ENCODE data around the gene DMRT3.

DMRT3 gene

DNA sequence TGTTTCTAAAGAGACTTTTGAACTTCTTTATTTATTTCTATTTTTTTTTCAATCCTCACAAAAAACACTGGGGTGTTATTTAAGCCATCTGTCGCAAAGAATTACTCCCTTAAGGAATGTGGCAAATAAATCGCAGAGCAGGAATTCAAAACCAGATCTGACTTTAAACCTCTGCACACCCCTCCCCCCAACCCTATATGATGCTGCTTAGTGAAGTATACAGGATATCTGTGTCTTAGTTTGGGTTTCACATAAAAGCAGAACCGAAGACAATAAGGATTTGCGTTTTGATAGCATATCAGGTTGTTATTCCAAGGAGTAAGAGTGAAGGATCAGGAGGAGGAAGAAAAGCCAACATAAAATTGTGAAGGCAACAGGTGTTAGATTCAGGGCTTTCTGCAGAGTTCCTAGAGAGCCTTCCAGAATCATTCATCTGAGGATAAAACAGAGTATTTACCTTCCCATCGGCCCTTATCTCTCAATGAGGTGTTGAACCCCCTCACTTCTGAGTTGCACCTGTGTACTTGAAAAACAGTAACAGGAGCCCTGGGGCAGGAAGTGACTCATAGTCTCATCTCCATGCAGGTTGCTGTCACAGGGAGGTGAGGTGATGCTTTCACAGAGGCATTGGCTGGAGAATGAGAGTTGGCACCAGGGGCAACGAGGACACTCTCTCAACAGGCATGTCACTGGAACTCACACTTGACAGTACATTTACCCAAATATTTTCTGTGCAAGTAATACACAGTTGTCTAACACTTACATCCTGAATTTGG, 33.5 kb upstream of the DMRT3 start:
- no peak overlapping the region for H3K27ac ChIP-seq
- TF ChIP-seq ZFX (IDR thresholded peaks at IDR 0.05): no peak
- TF ChIP-seq, protein P1, sequence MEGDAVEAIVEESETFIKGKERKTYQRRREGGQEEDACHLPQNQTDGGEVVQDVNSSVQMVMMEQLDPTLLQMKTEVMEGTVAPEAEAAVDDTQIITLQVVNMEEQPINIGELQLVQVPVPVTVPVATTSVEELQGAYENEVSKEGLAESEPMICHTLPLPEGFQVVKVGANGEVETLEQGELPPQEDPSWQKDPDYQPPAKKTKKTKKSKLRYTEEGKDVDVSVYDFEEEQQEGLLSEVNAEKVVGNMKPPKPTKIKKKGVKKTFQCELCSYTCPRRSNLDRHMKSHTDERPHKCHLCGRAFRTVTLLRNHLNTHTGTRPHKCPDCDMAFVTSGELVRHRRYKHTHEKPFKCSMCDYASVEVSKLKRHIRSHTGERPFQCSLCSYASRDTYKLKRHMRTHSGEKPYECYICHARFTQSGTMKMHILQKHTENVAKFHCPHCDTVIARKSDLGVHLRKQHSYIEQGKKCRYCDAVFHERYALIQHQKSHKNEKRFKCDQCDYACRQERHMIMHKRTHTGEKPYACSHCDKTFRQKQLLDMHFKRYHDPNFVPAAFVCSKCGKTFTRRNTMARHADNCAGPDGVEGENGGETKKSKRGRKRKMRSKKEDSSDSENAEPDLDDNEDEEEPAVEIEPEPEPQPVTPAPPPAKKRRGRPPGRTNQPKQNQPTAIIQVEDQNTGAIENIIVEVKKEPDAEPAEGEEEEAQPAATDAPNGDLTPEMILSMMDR (conservative IDR thresholded peaks at IDR 0.05): no peak

DNA sequence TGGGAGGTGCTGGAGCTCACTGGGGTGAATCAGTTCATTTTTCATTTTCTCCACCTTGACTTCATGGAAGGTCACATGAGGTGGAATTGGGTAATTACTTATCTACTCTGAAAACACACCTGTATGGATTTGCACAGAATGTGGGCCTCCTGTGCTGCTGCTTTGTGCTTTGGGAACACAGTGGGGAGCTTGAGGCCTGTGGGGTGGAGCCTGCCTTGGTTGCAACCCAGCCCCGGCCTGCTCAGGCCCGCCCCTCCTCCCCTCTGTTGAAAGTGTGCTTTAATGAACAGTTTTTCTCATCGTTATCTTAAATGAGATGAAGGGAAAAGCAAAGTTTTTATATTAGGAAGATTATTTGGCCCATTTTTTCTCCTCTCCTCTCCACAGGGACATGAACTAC, 28.5 kb upstream of the DMRT3 start:
- no peak overlapping the region for H3K27ac ChIP-seq
- TF ChIP-seq ZFX (IDR thresholded peaks at IDR 0.05): no peak

DNA sequence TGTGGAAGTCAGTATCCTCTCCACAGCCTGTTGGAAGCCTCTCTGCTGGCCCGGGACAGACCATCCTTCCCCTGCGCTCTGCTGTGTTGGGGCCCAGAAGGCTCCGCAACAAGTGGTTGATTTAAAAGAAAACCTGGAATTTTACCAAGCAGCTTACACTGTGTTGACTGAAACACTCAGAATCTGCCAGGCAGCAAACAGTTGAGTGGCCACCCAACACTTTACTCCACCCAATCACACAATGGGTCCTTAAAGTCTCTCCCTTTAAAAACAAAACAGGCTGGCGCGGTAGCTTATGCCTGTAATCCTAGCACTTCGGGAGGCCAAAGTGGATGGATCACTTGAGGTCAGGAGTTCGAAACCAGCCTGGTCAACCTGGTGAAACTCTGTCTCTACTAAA, 28.0 kb upstream of the DMRT3 start:
- H3K27ac ChIP-seq: no peak overlapping the region
- TF ChIP-seq ZFX (IDR thresholded peaks at IDR 0.05): no peak
- TF ChIP-seq, protein P1 (conservative IDR thresholded peaks at IDR 0.05): no peak

DNA sequence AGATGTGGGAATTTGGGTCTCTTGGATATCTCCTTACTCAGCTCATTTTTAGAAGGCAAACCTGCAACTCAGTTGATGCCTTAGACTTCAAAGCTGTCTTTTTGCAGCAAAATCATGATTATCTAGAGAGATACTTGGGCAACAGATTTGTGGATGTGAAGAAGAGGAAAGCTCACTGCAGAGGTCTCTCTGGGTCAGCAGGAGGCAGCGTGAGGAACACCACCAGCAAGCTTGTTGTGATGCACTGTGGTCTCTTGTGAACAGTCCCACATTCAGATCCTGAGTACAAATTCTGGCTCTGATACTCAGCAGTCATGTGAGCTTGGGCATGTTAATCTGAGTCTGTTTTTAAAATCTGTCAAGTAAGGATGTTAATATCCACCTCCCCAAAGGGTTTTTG, 26.3 kb upstream of the DMRT3 start:
- TF ChIP-seq ZFX (IDR thresholded peaks at IDR 0.05): no peak
- TF ChIP-seq, protein P1 (conservative IDR thresholded peaks at IDR 0.05): no peak
- no peak overlapping the region for H3K27ac ChIP-seq

DNA sequence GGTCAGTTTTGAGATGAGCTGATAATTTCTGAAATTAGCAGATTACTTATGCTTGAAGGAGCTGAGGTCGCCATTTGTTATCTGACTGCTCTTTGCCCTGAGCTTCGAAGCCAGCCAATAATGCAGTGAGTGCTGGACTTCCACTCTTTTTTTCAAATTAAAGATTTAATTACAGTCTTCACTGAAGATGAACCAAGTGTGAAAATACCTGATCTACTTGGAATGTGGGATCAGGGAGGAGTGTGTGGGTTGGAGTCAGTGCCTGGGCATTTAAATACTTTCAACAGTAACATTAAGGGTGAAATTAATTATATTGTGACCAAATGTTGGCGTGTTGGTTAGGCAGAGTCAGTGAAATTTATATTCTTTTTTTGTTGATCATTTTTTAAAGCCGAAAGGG, 23.9 kb upstream of the DMRT3 start:
- H3K27ac ChIP-seq: no peak overlapping the region
- no peak for TF ChIP-seq ZFX (IDR thresholded peaks at IDR 0.05)
- TF ChIP-seq, protein P1 (conservative IDR thresholded peaks at IDR 0.05): no peak

DNA sequence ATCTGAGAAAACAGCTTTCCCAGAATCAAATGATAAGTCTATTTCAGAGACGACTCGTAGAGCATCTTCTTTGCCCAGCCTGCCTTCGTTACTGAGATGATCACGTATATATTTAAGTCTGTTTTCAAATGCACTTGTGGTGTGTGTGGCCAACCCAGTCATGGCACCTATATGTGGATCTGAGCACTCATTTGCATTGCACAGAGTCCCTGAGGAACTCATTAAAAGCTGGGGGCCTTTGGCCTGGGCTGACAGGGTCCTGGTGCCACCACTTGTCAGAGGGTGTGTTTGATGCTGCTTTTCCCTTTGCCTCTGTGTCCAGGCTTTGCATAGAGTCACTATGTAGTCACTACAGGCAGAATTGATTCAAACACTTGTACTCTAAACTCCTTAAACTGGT, 17.4 kb upstream of the DMRT3 start:
- H3K27ac ChIP-seq: no peak overlapping the region
- TF ChIP-seq, protein P1 (conservative IDR thresholded peaks at IDR 0.05): no peak
- TF ChIP-seq ZFX (IDR thresholded peaks at IDR 0.05): no peak

DNA sequence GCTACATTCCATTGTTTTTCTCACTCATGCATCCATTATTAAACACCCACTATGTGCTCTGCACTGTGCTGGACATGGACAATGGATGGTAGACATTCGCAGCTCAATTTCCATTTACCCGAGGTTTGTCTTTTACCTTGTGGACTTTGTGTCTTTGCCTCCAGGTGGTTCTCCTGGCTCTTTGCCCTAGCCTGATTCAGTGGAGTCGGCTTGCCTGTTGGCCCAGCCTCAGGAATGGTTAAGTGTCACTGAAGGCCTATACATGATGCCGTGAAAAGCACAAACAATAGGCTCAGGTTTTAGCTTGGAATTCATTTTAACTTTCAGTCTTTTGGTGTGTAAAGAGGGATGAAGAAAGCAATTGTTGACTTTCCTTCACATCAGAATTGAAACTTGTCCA, 16.5 kb upstream of the DMRT3 start:
- no peak overlapping the region for H3K27ac ChIP-seq
- TF ChIP-seq, protein P1 (conservative IDR thresholded peaks at IDR 0.05): no peak
- TF ChIP-seq ZFX (IDR thresholded peaks at IDR 0.05): no peak

DNA sequence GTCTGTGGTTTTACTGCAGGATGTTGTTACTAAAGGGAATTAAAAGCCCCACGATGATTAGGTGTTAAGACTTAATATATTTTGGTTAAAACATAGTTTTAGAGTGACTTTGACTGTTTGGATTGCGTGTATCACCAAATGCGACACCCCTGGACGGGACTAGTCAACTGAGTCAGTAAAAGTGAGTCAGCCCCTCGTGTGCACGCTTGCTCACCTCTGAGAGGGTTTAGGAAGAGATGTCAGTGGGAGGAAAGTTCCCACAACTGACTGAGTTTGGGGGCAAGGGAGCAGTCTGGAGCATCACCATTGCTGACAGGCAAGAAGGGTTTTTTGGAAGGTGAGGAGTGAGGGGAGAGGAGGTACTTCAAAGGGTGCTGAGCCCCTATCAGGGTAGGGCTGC, 14.4 kb upstream of the DMRT3 start:
- TF ChIP-seq, protein P1 (conservative IDR thresholded peaks at IDR 0.05): no peak
- TF ChIP-seq ZFX (IDR thresholded peaks at IDR 0.05): no peak
- H3K27ac ChIP-seq: no peak overlapping the region

Measured in C4-2B (cell line).